Ishikawa (cell line): ENCODE results near the gene TSHZ3.

ENCODE experiments used
- CEBPB ChIP-seq: IDR thresholded peaks from 2 replicates; pipeline ENCODE4 v1.6.1; 2012
- CREB1 ChIP-seq: IDR thresholded peaks from 2 replicates; pipeline ENCODE4 v1.6.1; 2012; ENCODE audit warnings: low read depth
- EGR1 ChIP-seq: IDR thresholded peaks from 2 replicates; pipeline ENCODE4 v1.6.1; 2012
- EP300 ChIP-seq: IDR thresholded peaks from 2 replicates; pipeline ENCODE4 v1.6.1; 2012; ENCODE audit warnings: borderline replicate concordance
- MAX ChIP-seq: IDR thresholded peaks from 2 replicates; pipeline ENCODE4 v1.6.1; 2012
- NFIC ChIP-seq: IDR thresholded peaks from 2 replicates; pipeline ENCODE4 v1.6.1; 2012
- RAD21 ChIP-seq: IDR thresholded peaks from 2 replicates; pipeline ENCODE4 v1.6.1; 2012; ENCODE audit warnings: low read depth
- REST ChIP-seq: IDR thresholded peaks from 2 replicates; pipeline ENCODE4 v1.6.1; 2012; ENCODE audit warnings: low read depth, mild to moderate bottlenecking
- TCF12 ChIP-seq: IDR thresholded peaks from 2 replicates; pipeline ENCODE4 v1.6.1; 2012; ENCODE audit warnings: low read depth
- TEAD4 ChIP-seq: IDR thresholded peaks from 2 replicates; pipeline ENCODE4 v1.6.1; 2012
- YY1 ChIP-seq: IDR thresholded peaks from 2 replicates; pipeline ENCODE4 v1.6.1; 2012; ENCODE audit warnings: low read depth

- TF ChIP-seq EGR1 (no peak), RAD21 (no peak), YY1 (no peak), EP300 (no peak), TEAD4 (no peak), TCF12 (no peak), NFIC (no peak), MAX (no peak), REST (no peak), CEBPB (no peak), CREB1 (no peak)
Measured at GRCh38 chr19:31380854-31381253, 31.6 kb upstream of the TSHZ3 start.
